ENCODE data around the gene CNTNAP5.

The CNTNAP5 gene

DNA sequence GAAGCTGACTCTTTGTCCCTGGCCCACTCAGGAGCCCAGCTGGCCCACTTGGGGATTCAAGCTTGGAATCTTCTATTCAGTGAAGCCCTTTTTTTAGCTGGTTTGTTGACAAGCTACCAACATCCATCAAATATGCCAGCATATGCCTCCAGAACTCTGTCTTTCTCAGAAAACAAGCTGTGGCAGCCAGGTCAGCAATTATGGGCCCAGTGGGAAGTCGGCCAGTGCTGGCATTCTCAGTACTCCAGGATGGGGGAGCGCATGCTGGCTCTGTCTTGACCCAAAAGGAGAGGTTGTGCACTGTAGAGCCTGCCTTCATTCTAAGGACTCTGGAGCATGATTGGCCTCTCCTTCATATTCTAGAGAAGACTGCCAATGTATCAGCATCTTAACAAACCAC, 401.5 kb downstream of the CNTNAP5 start:
- Histone ChIP-seq H3K27ac (ENCODE audit: insufficient read depth, low read length, poor library complexity, severe bottlenecking) (no peak overlapping the region), H3K9me3 (ENCODE audit: control insufficient read depth, low read length) (no peaks in the 10 kb centered on the region), H3K4me3 (ENCODE audit: insufficient read depth, low read depth, low read length, poor library complexity, severe bottlenecking) (no peak overlapping the region), H3K27me3 (replicated peaks; ENCODE audit: control insufficient read depth, insufficient read depth, low read length, poor library complexity, severe bottlenecking) (no peaks in the 10 kb centered on the region), H3K4me1 (ENCODE audit: control insufficient read depth, insufficient read depth, low read length, poor library complexity, severe bottlenecking) (no peaks in the 10 kb centered on the region), H3K36me3 (ENCODE audit: control insufficient read depth, insufficient read depth, low read length) (no peaks in the 10 kb centered on the region)
- no peak for DNase-seq

DNA sequence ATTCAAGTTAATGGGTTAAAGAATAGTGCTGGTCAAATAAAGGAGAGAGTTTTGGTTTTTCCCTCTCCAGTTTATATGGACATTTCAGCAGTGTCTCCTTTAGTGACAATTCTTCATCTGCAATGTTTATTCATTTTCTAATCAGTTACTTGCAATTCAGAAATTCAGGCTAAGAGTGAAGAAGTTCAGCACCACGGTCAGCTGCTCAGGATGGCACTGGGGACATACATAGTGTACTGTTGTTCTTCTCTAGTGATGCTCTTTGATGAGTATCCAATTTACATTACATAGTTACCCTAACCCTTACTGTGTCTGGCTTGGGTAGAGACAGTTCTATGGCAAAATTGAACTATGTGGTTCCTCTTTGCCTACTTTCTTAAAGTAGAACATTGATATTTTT, 412.7 kb downstream of the CNTNAP5 start:
- Histone ChIP-seq H3K27ac (ENCODE audit: insufficient read depth, low read length, poor library complexity, severe bottlenecking) (no peak overlapping the region), H3K27me3 (replicated peaks; ENCODE audit: control insufficient read depth, insufficient read depth, low read length, poor library complexity, severe bottlenecking) (no peaks in the 10 kb centered on the region), H3K36me3 (ENCODE audit: control insufficient read depth, insufficient read depth, low read length) (no peaks in the 10 kb centered on the region), H3K9me3 (ENCODE audit: control insufficient read depth, low read length) (no peaks in the 10 kb centered on the region), H3K4me1 (ENCODE audit: control insufficient read depth, insufficient read depth, low read length, poor library complexity, severe bottlenecking) (no peaks in the 10 kb centered on the region), H3K4me3 (ENCODE audit: insufficient read depth, low read depth, low read length, poor library complexity, severe bottlenecking) (no peak overlapping the region)
- no peak for DNase-seq

DNA sequence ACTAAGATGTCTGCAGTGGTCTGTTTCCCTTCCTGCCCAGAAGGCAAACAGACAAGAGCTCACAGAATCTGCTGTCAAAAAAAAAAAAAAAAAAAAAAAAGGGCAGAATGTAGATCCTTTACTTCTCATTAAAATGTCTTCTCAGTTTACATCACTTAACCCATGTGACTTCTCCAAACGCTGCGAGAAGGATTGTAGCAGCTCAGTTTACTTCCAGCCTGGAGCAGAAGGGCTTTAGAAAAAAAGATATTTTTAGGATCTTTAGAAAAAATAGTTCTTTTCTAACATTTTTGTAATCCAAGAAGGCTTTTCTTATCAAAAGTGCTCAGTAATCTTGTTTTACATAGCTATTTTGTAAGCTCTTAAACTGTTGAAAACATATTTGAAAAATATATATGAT, 425.4 kb downstream of the CNTNAP5 start:
- H3K9me3 ChIP-seq (ENCODE audit: control insufficient read depth, low read length): no peaks in the 10 kb centered on the region
- no peaks in the 10 kb centered on the region for H3K27me3 ChIP-seq (replicated peaks; ENCODE audit: control insufficient read depth, insufficient read depth, low read length, poor library complexity, severe bottlenecking)
- H3K4me1 ChIP-seq (ENCODE audit: control insufficient read depth, insufficient read depth, low read length, poor library complexity, severe bottlenecking): no peaks in the 10 kb centered on the region
- no peak overlapping the region for H3K4me3 ChIP-seq (ENCODE audit: insufficient read depth, low read depth, low read length, poor library complexity, severe bottlenecking)
- no peaks in the 10 kb centered on the region for H3K36me3 ChIP-seq (ENCODE audit: control insufficient read depth, insufficient read depth, low read length)
- no peak for DNase-seq
- no peak overlapping the region for H3K27ac ChIP-seq (ENCODE audit: insufficient read depth, low read length, poor library complexity, severe bottlenecking)

GRCh38 chr2:124476291-124476690, 451.2 kb downstream of the CNTNAP5 start:
- Histone ChIP-seq H3K4me1 (ENCODE audit: control insufficient read depth, insufficient read depth, low read length, poor library complexity, severe bottlenecking) (no peaks in the 10 kb centered on the region), H3K27me3 (replicated peaks; ENCODE audit: control insufficient read depth, insufficient read depth, low read length, poor library complexity, severe bottlenecking) (no peaks in the 10 kb centered on the region), H3K27ac (ENCODE audit: insufficient read depth, low read length, poor library complexity, severe bottlenecking) (no peak overlapping the region), H3K36me3 (ENCODE audit: control insufficient read depth, insufficient read depth, low read length) (no peaks in the 10 kb centered on the region), H3K9me3 (ENCODE audit: control insufficient read depth, low read length) (no peaks in the 10 kb centered on the region), H3K4me3 (ENCODE audit: insufficient read depth, low read depth, low read length, poor library complexity, severe bottlenecking) (no peak overlapping the region)
- DNase-seq: no peak

DNA sequence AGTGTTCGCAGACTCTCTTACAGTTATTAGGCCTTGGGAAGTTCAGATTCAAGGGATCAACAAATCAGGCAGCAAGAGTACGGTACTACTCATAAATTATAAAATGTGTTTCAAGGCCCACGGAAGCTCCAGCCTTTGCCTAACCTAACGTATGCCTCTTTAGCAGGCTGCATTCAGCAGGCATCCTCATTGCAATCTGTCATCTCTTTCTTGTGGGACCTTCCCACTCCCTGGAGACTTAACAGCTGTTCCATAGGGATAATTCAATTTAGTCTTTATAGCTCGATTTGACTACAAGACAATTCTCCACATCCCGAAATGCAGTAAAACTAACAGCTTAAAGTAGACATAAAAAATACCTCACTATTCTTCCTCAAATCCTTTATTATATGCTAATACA, 453.7 kb downstream of the CNTNAP5 start:
- Histone ChIP-seq H3K27ac (ENCODE audit: insufficient read depth, low read length, poor library complexity, severe bottlenecking) (no peak overlapping the region), H3K27me3 (replicated peaks; ENCODE audit: control insufficient read depth, insufficient read depth, low read length, poor library complexity, severe bottlenecking) (no peaks in the 10 kb centered on the region), H3K9me3 (ENCODE audit: control insufficient read depth, low read length) (no peaks in the 10 kb centered on the region), H3K4me3 (ENCODE audit: insufficient read depth, low read depth, low read length, poor library complexity, severe bottlenecking) (no peak overlapping the region), H3K4me1 (ENCODE audit: control insufficient read depth, insufficient read depth, low read length, poor library complexity, severe bottlenecking) (no peaks in the 10 kb centered on the region), H3K36me3 (ENCODE audit: control insufficient read depth, insufficient read depth, low read length) (no peaks in the 10 kb centered on the region)
- DNase-seq: no peak

GRCh38 chr2:124480958-124481357, 455.9 kb downstream of the CNTNAP5 start:
- H3K4me3 ChIP-seq (ENCODE audit: insufficient read depth, low read depth, low read length, poor library complexity, severe bottlenecking): no peak overlapping the region
- no peaks in the 10 kb centered on the region for H3K9me3 ChIP-seq (ENCODE audit: control insufficient read depth, low read length)
- H3K27ac ChIP-seq (ENCODE audit: insufficient read depth, low read length, poor library complexity, severe bottlenecking): no peak overlapping the region
- no peak for DNase-seq
- H3K36me3 ChIP-seq (ENCODE audit: control insufficient read depth, insufficient read depth, low read length): no peaks in the 10 kb centered on the region
- no peaks in the 10 kb centered on the region for H3K27me3 ChIP-seq (replicated peaks; ENCODE audit: control insufficient read depth, insufficient read depth, low read length, poor library complexity, severe bottlenecking)
- no peaks in the 10 kb centered on the region for H3K4me1 ChIP-seq (ENCODE audit: control insufficient read depth, insufficient read depth, low read length, poor library complexity, severe bottlenecking)

DNA sequence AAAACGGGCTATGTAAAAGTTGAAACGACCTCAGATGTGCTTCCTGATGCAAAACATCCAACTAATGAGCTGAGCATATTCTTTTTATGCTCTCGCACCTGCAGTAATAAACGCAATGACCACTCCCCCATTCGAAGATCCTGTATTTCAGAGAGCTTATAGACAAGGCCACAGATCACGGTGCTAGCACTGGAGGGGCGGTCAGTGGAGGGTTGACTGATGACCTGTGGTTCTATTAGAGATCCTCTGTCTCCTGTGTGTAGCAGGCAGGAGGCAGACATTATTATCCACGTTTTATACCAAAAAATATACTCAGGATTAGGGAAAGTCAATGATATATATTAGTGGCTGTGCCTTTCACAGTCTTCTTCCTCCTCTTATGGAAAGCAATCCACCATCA, 457.0 kb downstream of the CNTNAP5 start:
- Histone ChIP-seq H3K27ac (ENCODE audit: insufficient read depth, low read length, poor library complexity, severe bottlenecking) (no peak overlapping the region), H3K4me3 (ENCODE audit: insufficient read depth, low read depth, low read length, poor library complexity, severe bottlenecking) (no peak overlapping the region), H3K27me3 (replicated peaks; ENCODE audit: control insufficient read depth, insufficient read depth, low read length, poor library complexity, severe bottlenecking) (no peaks in the 10 kb centered on the region), H3K36me3 (ENCODE audit: control insufficient read depth, insufficient read depth, low read length) (no peaks in the 10 kb centered on the region), H3K4me1 (ENCODE audit: control insufficient read depth, insufficient read depth, low read length, poor library complexity, severe bottlenecking) (no peaks in the 10 kb centered on the region), H3K9me3 (ENCODE audit: control insufficient read depth, low read length) (no peaks in the 10 kb centered on the region)
- no peak for DNase-seq

GRCh38 chr2:124482551-124482950, 457.5 kb downstream of the CNTNAP5 start:
- Histone ChIP-seq H3K36me3 (ENCODE audit: control insufficient read depth, insufficient read depth, low read length) (no peaks in the 10 kb centered on the region), H3K9me3 (ENCODE audit: control insufficient read depth, low read length) (no peaks in the 10 kb centered on the region), H3K27me3 (replicated peaks; ENCODE audit: control insufficient read depth, insufficient read depth, low read length, poor library complexity, severe bottlenecking) (no peaks in the 10 kb centered on the region), H3K4me1 (ENCODE audit: control insufficient read depth, insufficient read depth, low read length, poor library complexity, severe bottlenecking) (no peaks in the 10 kb centered on the region), H3K27ac (ENCODE audit: insufficient read depth, low read length, poor library complexity, severe bottlenecking) (no peak overlapping the region), H3K4me3 (ENCODE audit: insufficient read depth, low read depth, low read length, poor library complexity, severe bottlenecking) (no peak overlapping the region)
- DNase-seq: no peak

- no peak overlapping the region for H3K27ac ChIP-seq (ENCODE audit: insufficient read depth, low read length, poor library complexity, severe bottlenecking)
Observed at GRCh38 chr2:124485659-124486058, 460.6 kb downstream of the CNTNAP5 start.

DNA sequence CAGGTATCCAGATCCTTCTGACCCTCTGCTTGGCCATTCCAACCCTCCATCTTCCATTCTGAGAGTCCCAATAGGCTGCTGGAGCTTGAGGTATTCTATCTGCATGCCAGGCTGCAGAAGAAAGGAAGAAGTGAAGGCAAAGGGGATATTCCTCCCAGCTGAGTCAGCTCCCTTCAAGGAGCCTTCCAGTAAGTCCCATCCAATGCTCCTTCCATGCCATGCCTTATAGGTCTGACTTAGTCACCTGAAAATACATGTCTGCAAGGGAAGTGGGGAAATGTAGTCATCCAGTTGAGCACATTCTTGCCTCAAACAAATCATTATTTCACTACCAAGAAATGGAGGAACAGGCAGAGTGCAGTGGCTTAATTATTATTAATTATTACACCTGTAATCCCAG, 464.6 kb downstream of the CNTNAP5 start:
- no peaks in the 10 kb centered on the region for H3K9me3 ChIP-seq (ENCODE audit: control insufficient read depth, low read length)
- DNase-seq: no peak
- no peaks in the 10 kb centered on the region for H3K36me3 ChIP-seq (ENCODE audit: control insufficient read depth, insufficient read depth, low read length)
- H3K4me3 ChIP-seq (ENCODE audit: insufficient read depth, low read depth, low read length, poor library complexity, severe bottlenecking): no peak overlapping the region
- H3K4me1 ChIP-seq (ENCODE audit: control insufficient read depth, insufficient read depth, low read length, poor library complexity, severe bottlenecking): no peaks in the 10 kb centered on the region
- no peaks in the 10 kb centered on the region for H3K27me3 ChIP-seq (replicated peaks; ENCODE audit: control insufficient read depth, insufficient read depth, low read length, poor library complexity, severe bottlenecking)
- no peak overlapping the region for H3K27ac ChIP-seq (ENCODE audit: insufficient read depth, low read length, poor library complexity, severe bottlenecking)

More at GRCh38 chr2:124485659-124486058, 460.6 kb downstream of the CNTNAP5 start:
- Histone ChIP-seq H3K4me1 (ENCODE audit: control insufficient read depth, insufficient read depth, low read length, poor library complexity, severe bottlenecking) (no peaks in the 10 kb centered on the region), H3K36me3 (ENCODE audit: control insufficient read depth, insufficient read depth, low read length) (no peaks in the 10 kb centered on the region), H3K4me3 (ENCODE audit: insufficient read depth, low read depth, low read length, poor library complexity, severe bottlenecking) (no peak overlapping the region), H3K9me3 (ENCODE audit: control insufficient read depth, low read length) (no peaks in the 10 kb centered on the region), H3K27me3 (replicated peaks; ENCODE audit: control insufficient read depth, insufficient read depth, low read length, poor library complexity, severe bottlenecking) (no peaks in the 10 kb centered on the region)
- no peak for DNase-seq
